Fibroblast of lung (primary cell): Measurements from ENCODE around the gene DKKL1. TPM values are rescaled to one million over a fixed set of nuclear protein-coding genes. Genes with fewer than 3 reads are reported as not detected.

Source experiments
- DNase-seq, 2 donors: peaks; one replicate each; pipeline versions ENCODE4 v3.0.0 to v3.0.0-alpha.2; 2010; ENCODE audit warnings: low read depth in 2 of 2
- H2AFZ ChIP-seq: 2 replicates; pipeline ENCODE4 v1.5.1; 2012; ENCODE audit warnings: low read length, control low read depth, inconsistent platforms
- H3K27ac ChIP-seq: 2 replicates; pipeline ENCODE4 v1.5.1; 2011; ENCODE audit warnings: low read length, control low read depth; ENCODE audit not compliant: insufficient read depth
- H3K27me3 ChIP-seq: 2 replicates; pipeline ENCODE4 v1.5.1; 2011; ENCODE audit warnings: mild to moderate bottlenecking, low read length; ENCODE audit not compliant: control insufficient read depth, insufficient read depth
- H3K36me3 ChIP-seq: 2 replicates; pipeline ENCODE4 v1.5.1; 2011; ENCODE audit warnings: low read length; ENCODE audit not compliant: control insufficient read depth, insufficient read depth
- H3K4me1 ChIP-seq: 2 replicates; pipeline ENCODE4 v1.5.1; 2011; ENCODE audit warnings: low read length; ENCODE audit not compliant: control insufficient read depth, insufficient read depth; ENCODE audit errors: extremely low read depth
- H3K4me2 ChIP-seq: 2 replicates; pipeline ENCODE4 v1.5.1; 2011; ENCODE audit warnings: low read length, control low read depth; ENCODE audit not compliant: insufficient read depth; ENCODE audit errors: extremely low read depth
- H3K4me3 ChIP-seq, 4 experiments: fragments of 200-600 bp in 1 of 4; sonication (generic) in 1 of 4; replicated peaks in 1 of 4; 2 replicates each; pipeline ENCODE4 v1.5.1; 2011 to 2016; ENCODE audit warnings: low read length in 4 of 4, low read depth in 3 of 4, mild to moderate bottlenecking in 3 of 4, control low read depth in 2 of 4, inconsistent platforms in 1 of 4, mixed read lengths in 1 of 4; ENCODE audit not compliant: insufficient read depth in 1 of 4; ENCODE audit errors: control extremely low read depth in 1 of 4
- H3K79me2 ChIP-seq: 2 replicates; pipeline ENCODE4 v1.5.1; 2012; ENCODE audit warnings: mild to moderate bottlenecking, low read length, inconsistent platforms; ENCODE audit not compliant: control insufficient read depth, insufficient read depth
- H3K9ac ChIP-seq: 2 replicates; pipeline ENCODE4 v1.5.1; 2011; ENCODE audit warnings: mild to moderate bottlenecking, low read length, control low read depth; ENCODE audit not compliant: insufficient read depth
- H3K9me3 ChIP-seq: 2 replicates; pipeline ENCODE4 v1.5.1; 2012; ENCODE audit warnings: low read depth, low read length; ENCODE audit not compliant: control insufficient read depth, insufficient read depth
- H4K20me1 ChIP-seq: 2 replicates; pipeline ENCODE4 v1.5.1; 2011; ENCODE audit warnings: low read length; ENCODE audit not compliant: control insufficient read depth, insufficient read depth; ENCODE audit errors: extremely low read depth
- EZH2 ChIP-seq: IDR thresholded peaks from 2 replicates; pipeline ENCODE4 v1.5.1; 2012; ENCODE audit warnings: low read length, control low read depth, mild to moderate bottlenecking; ENCODE audit errors: missing control alignments
- polyA plus RNA-seq, 2 donors: library from polyadenylated mRNA; depleted of rRNA in 1 of 2; stranded (reverse) in 1 of 2; unstranded in 1 of 2; fragments of >200 nt; gene quantifications; 2 replicates each; pipeline ENCODE4 v1.2.1, GENCODE V29; 2011 to 2012; ENCODE audit warnings: missing spikeins in 1 of 2
- total RNA-seq: library from RNA; depleted of rRNA; stranded (reverse); fragments of >200 nt; gene quantifications from 2 replicates; pipeline ENCODE4 v1.2.1, GENCODE V29; 2014
- TF ChIP-seq, protein P1 (sequence below), 2 donors: IDR thresholded peaks in 1 of 2; conservative IDR thresholded peaks in 1 of 2; 1 replicate in 1 of 2; 2 replicates in 1 of 2; pipeline ENCODE4 v1.5.1; 2011 to 2012; ENCODE audit warnings: low read length in 2 of 2, control low read depth in 1 of 2, inconsistent platforms in 1 of 2, low read depth in 1 of 2, mild to moderate bottlenecking in 1 of 2

DKKL1 gene
- total and polyA plus RNA-seq, 2 donors (not counting 1 experiment from before 2014, with no cell fraction given), result 0.19 TPM; not detected in 1

DNA sequence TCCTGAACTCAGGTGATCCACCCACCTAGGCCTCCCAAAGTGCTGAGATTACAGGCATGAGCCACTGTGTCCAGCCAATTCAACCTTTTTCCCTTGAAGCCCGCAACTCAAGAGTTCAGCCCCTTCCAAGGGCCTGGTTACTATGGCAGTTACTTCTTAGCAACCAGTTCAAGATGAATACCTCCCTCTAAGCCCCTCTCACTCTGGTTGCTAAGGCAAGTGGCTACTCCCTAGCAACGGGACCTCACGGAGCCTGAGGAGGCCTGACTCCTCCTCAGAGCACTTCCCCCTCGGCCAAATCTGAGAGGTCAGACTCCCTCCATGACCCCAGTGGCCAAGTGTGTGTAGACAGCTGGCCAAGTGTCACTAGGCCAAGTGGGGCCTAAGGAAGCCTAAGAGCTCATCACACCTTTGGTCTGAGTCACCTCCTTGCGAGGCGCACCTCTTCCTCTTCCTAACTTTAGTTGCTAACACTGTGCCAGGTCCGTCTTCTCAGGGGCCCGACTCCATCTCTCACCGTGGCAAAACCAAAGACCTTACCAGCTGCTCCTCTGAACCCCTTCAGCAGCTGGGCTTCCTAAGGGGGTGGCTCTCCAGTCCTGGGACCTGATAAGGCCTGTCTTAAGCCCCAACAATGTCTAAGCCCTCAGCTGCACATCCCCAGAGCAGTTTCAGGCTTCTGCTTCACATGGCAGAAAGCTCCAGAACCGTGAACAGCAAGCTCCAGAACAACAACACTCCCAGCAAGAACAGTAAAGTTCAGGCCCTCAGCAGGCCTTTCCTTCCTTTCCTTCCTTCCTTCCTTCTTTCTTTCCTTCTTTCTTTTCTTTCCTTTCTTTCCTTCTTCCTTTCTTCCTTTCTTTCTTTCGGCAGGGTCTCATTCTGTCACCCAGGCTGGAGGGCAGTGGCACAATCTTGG, 18.9 kb upstream of the DKKL1 start:
- Histone ChIP-seq H3K36me3 (peaks cover 17% of the 10 kb centered on the region), H3K4me2 (no peak overlapping the region), H3K9ac (no peak overlapping the region), H3K79me2 (no peaks in the 10 kb centered on the region), H3K9me3 (no peaks in the 10 kb centered on the region), H2AFZ (no peak overlapping the region), H3K27ac (no peak overlapping the region), H4K20me1 (no peaks in the 10 kb centered on the region), H3K27me3 (no peaks in the 10 kb centered on the region), H3K4me1 (peaks cover under 1% of the 10 kb centered on the region), H3K4me3 (no peak overlapping the region)
- DNase-seq, result no peak
- TF ChIP-seq EZH2, result no peak
- TF ChIP-seq, protein P1, sequence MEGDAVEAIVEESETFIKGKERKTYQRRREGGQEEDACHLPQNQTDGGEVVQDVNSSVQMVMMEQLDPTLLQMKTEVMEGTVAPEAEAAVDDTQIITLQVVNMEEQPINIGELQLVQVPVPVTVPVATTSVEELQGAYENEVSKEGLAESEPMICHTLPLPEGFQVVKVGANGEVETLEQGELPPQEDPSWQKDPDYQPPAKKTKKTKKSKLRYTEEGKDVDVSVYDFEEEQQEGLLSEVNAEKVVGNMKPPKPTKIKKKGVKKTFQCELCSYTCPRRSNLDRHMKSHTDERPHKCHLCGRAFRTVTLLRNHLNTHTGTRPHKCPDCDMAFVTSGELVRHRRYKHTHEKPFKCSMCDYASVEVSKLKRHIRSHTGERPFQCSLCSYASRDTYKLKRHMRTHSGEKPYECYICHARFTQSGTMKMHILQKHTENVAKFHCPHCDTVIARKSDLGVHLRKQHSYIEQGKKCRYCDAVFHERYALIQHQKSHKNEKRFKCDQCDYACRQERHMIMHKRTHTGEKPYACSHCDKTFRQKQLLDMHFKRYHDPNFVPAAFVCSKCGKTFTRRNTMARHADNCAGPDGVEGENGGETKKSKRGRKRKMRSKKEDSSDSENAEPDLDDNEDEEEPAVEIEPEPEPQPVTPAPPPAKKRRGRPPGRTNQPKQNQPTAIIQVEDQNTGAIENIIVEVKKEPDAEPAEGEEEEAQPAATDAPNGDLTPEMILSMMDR (conservative IDR thresholded peaks at IDR 0.05 in 1 of 2, IDR thresholded peaks at IDR 0.05 in 1 of 2; ENCODE audit: low read depth in 1 of 2, low read length in 2 of 2), result no peak

DNA sequence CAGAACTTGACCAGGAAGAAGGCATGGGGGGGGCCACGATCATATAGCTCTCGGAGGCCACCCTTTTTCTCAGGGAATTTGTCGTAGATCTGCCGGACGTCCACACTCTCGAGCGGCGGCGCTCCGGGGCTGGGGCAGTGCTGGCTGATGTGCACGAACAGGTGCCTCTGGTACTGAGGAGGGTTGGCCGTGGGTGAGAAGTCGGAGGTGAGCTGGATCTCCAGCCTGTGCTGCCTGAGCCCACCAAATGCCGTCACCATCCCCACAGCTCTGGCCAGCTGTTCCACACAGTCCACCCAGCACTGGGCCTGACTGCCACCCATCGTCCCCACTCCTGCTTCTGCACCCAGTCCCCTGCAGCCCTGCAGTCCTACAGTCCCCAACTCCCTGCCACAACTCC, 16.5 kb upstream of the DKKL1 start:
- Histone ChIP-seq H3K4me3 (no peak overlapping the region), H3K36me3 (peaks cover 22% of the 10 kb centered on the region), H3K27me3 (no peaks in the 10 kb centered on the region), H3K4me1 (no peaks in the 10 kb centered on the region), H3K27ac (no peak overlapping the region), H4K20me1 (no peaks in the 10 kb centered on the region), H3K4me2 (no peak overlapping the region), H2AFZ (no peak overlapping the region), H3K9ac (no peak overlapping the region), H3K9me3 (no peaks in the 10 kb centered on the region), H3K79me2 (no peaks in the 10 kb centered on the region)
- no peak for DNase-seq
- no peak for TF ChIP-seq EZH2
- TF ChIP-seq, protein P1 (conservative IDR thresholded peaks at IDR 0.05 in 1 of 2, IDR thresholded peaks at IDR 0.05 in 1 of 2; ENCODE audit: low read depth in 1 of 2, low read length in 2 of 2), result no peak

DNA sequence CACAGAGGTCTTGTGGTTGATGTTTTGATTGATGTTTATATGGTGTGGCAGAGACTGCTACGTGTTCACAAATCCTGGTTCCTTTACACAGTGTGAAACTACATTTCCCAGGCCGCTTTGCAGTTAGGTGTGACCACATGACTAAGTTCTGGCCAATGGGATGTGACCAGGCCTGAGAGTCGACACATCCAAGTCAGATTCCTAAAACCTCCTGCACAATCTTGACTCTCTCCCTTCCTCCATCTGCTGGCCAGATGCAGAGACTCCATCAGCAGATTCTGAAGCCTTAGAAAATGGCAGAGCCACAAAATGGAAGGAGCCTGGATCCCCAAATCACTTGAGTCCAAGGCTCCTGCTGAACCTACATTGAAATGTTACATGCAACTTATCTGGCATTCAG, 15.8 kb upstream of the DKKL1 start:
- Histone ChIP-seq H3K36me3 (peaks cover 22% of the 10 kb centered on the region), H2AFZ (no peak overlapping the region)

More for the DNA sequence above, 15.8 kb upstream of the DKKL1 start:
- no peaks in the 10 kb centered on the region for H3K4me1 ChIP-seq
- H3K27me3 ChIP-seq, result no peaks in the 10 kb centered on the region
- H3K27ac ChIP-seq, result no peak overlapping the region
- no peak overlapping the region for H3K4me2 ChIP-seq
- H3K9ac ChIP-seq, result no peak overlapping the region
- no peaks in the 10 kb centered on the region for H3K9me3 ChIP-seq
- TF ChIP-seq EZH2, result no peak
- TF ChIP-seq, protein P1 (conservative IDR thresholded peaks at IDR 0.05 in 1 of 2, IDR thresholded peaks at IDR 0.05 in 1 of 2; ENCODE audit: low read depth in 1 of 2, low read length in 2 of 2), result peak; percentile 12 to 19
- H4K20me1 ChIP-seq, result no peaks in the 10 kb centered on the region
- no peaks in the 10 kb centered on the region for H3K79me2 ChIP-seq
- no peak overlapping the region for H3K4me3 ChIP-seq
- peak; percentile 66 to 76 for DNase-seq
